Measurements from ENCODE around the gene SCAMP2. TPM values are rescaled to one million over a fixed set of nuclear protein-coding genes. Genes with fewer than 3 reads are reported as not detected.

Gene SCAMP2
- total RNA-seq, 2 experiments from 2014 or later = 57.8 to 58.9 TPM

DNA sequence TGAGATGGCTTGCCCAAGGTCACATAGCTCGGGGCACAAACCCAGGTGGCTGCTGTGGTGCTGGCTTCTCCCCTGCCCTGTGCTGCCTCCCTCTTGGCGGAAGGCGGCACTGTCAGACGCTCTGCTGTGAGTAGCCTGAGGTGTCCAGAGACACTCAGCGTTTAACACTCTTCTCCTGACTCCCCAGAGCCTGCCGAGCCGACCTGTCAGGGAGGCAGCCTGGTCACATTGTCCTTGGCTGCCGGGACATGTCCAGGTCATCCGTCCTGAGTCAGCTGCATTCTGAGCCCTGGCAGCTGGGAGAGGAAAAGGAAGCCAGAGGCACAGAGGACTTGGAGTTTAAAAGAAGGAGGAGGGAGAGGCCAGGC lies 55.8 kb downstream of the SCAMP2 start:
- intact Hi-C loops (cut with micrococcal nuclease) = no loop called here

DNA sequence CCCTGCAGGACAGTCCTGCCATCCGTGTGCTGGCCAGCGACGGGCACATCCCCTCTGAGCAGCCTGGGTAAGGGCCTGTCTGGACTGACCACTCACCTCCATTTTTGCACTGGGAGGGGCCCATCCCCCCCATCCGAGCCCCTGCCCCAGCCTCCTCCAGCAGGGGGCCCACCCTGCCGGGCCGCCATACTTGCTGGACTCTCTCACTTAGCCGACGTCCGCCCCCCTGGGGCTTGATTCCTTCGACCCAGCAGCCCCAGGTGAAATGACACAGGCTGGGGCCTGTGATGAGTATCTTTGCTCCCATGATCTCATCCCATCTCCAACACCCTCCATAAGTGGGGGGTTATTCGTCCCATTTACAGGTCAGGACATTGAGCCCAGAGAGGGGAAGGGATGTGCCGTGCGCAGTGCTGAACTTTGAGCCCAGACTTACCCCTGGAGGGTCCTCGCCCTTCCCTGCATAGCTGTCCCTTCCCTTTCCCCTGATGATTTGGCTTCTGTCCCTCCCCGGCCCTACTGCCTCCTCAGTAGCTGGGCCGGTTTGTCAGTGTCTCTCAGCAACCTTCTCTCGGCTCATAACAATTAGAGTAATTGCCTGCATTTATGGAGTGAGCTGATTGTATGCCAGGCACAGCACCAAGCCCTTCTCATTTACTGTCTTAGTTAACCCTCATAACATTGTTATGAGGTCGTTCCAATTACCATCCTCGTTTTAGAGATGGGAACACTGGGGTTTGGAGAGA lies 56.4 kb downstream of the SCAMP2 start:
- ChIA-PET CTCF (interaction anchor here (0.9 to 6.0 kb wide), 4 partner anchors 17 to 48 kb away, joined by 3 to 18 read pairs (median 4); no protein-coding TSS in a partner anchor), POLR2A (interaction anchor here (1.0 to 2.5 kb wide), 2 partner anchors 9 to 12 kb away, joined by 3 to 11 read pairs; no protein-coding TSS in a partner anchor)
- no peak overlapping the region for H3K4me3 Mint-ChIP-seq
- TF ChIP-seq, protein P1, sequence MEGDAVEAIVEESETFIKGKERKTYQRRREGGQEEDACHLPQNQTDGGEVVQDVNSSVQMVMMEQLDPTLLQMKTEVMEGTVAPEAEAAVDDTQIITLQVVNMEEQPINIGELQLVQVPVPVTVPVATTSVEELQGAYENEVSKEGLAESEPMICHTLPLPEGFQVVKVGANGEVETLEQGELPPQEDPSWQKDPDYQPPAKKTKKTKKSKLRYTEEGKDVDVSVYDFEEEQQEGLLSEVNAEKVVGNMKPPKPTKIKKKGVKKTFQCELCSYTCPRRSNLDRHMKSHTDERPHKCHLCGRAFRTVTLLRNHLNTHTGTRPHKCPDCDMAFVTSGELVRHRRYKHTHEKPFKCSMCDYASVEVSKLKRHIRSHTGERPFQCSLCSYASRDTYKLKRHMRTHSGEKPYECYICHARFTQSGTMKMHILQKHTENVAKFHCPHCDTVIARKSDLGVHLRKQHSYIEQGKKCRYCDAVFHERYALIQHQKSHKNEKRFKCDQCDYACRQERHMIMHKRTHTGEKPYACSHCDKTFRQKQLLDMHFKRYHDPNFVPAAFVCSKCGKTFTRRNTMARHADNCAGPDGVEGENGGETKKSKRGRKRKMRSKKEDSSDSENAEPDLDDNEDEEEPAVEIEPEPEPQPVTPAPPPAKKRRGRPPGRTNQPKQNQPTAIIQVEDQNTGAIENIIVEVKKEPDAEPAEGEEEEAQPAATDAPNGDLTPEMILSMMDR (IDR thresholded peaks at IDR 0.05) = no peak
- no peaks in the 10 kb centered on the region for H3K9me3 Mint-ChIP-seq
- peaks cover 8% of the 10 kb centered on the region for H3K4me1 Mint-ChIP-seq (ENCODE audit: low read depth)
- no peaks in the 10 kb centered on the region for H3K36me3 Mint-ChIP-seq (ENCODE audit: low read depth)
- intact Hi-C loops (cut with micrococcal nuclease) = no loop called here
- H3K27ac Mint-ChIP-seq = no peak overlapping the region
- DNase-seq (no peak), ATAC-seq (no peak)
- no peaks in the 10 kb centered on the region for H3K27me3 Mint-ChIP-seq

More for the DNA sequence above, 55.8 kb downstream of the SCAMP2 start:
- no peaks in the 10 kb centered on the region for H3K9me3 Mint-ChIP-seq
- no peak for ATAC-seq
- ChIA-PET POLR2A (interaction anchor here (2.5 kb wide), 1 partner anchor 9 kb away, joined by 11 read pairs; no protein-coding TSS in a partner anchor), CTCF (interaction anchor here (0.9 to 6.0 kb wide), 4 partner anchors 18 to 49 kb away, joined by 3 to 18 read pairs (median 4); no protein-coding TSS in a partner anchor)
- H3K36me3 Mint-ChIP-seq (ENCODE audit: low read depth) = no peaks in the 10 kb centered on the region
- peaks cover 8% of the 10 kb centered on the region for H3K4me1 Mint-ChIP-seq (ENCODE audit: low read depth)
- H3K4me3 Mint-ChIP-seq = no peak overlapping the region
- H3K27ac Mint-ChIP-seq = no peak overlapping the region
- no peaks in the 10 kb centered on the region for H3K27me3 Mint-ChIP-seq
- TF ChIP-seq, protein P1 (IDR thresholded peaks at IDR 0.05) = no peak
- no peak for DNase-seq

DNA sequence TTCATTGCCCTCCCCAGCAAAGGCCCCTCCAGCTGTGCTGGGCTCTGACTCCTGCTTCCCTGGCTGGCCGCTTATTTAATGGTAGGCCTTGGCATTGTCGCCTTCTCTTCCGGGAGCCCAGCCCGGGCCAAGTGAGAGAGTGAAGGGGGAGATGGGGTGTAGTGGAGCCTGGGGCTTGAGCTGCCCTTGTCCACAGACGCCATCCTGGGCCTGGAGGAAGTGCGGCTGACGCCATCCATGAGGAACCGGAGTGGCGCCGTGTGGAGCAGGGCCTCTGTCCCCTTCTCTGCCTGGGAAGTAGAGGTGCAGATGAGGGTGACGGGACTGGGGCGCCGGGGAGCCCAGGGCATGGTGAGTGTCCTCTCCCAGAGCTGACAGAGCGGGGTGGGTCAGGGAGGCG lies 57.2 kb downstream of the SCAMP2 start:
- DNase-seq (no peak), ATAC-seq (no peak)
- ChIA-PET CTCF (interaction anchor here (1.3 to 6.0 kb wide), 3 partner anchors 45 to 185 kb away, joined by 4 to 18 read pairs (median 6); no protein-coding TSS in a partner anchor), POLR2A (interaction anchor here (0.9 kb wide), 1 partner anchor 11 kb away, joined by 3 read pairs; no protein-coding TSS in a partner anchor)
- intact Hi-C loops (cut with micrococcal nuclease) = no loop called here
- Mint-ChIP-seq H3K36me3 (ENCODE audit: low read depth) (no peaks in the 10 kb centered on the region), H3K9me3 (no peaks in the 10 kb centered on the region), H3K27me3 (no peaks in the 10 kb centered on the region), H3K4me1 (ENCODE audit: low read depth) (peaks cover 8% of the 10 kb centered on the region), H3K4me3 (no peak overlapping the region), H3K27ac (no peak overlapping the region)
- TF ChIP-seq, protein P1 (IDR thresholded peaks at IDR 0.05) = no peak

DNA sequence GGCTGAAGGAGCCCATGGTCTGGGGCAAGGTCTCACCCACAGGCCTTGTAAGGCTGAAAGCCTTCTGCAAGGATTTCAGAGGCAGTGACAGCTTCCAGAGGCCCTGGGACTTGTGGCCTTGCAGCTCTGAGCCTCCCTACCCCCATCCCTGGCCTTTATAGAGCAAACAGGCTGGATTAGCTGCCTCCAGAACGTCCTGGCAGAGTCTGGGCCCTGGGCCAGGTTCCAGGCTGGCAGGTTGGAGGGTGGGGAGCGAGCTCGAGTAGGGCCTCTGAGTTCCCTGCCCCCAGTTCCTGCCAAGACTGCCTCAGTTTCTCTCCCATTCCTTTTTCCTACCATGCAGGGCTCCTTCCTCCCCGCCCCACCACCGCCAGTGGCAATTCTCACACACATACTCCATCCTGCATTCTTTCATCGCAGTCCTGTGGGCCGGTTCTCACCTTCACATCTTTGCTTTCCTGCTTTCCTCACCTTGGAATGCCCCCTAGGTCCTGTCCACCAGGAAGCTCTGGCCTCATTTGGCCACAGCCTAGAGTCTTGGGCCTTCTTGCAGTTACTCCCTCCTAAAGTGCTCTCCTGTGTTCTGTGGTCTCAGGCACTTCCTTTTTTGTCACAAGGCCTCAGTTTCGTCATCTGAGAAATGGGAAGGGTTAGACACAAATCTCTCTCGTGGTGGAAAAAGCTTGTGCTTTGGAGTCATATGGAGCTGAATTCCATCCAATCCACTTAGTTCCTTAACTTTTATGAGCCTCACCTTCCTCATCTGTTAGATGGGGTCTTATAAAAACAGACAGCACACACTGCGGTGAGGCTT lies 57.8 kb downstream of the SCAMP2 start:
- no peaks in the 10 kb centered on the region for H3K9me3 Mint-ChIP-seq
- intact Hi-C loops (cut with micrococcal nuclease) = no loop called here
- ChIA-PET POLR2A (interaction anchor here (0.9 kb wide), 1 partner anchor 10 kb away, joined by 3 read pairs; no protein-coding TSS in a partner anchor), CTCF (interaction anchor here (1.1 to 6.0 kb wide), 3 partner anchors 43 to 184 kb away, joined by 3 to 18 read pairs (median 4); no protein-coding TSS in a partner anchor)
- no peaks in the 10 kb centered on the region for H3K27me3 Mint-ChIP-seq
- no peaks in the 10 kb centered on the region for H3K36me3 Mint-ChIP-seq (ENCODE audit: low read depth)
- peaks cover 8% of the 10 kb centered on the region for H3K4me1 Mint-ChIP-seq (ENCODE audit: low read depth)
- DNase-seq = no peak
- no peak overlapping the region for H3K4me3 Mint-ChIP-seq
- no peak overlapping the region for H3K27ac Mint-ChIP-seq
- no peak for ATAC-seq
- TF ChIP-seq, protein P1 (IDR thresholded peaks at IDR 0.05) = no peak
